ENCODE results near the gene RASA3.

GRCh38 chr13:114118511-114119123 is 13.8 kb downstream of the RASA3 start:
- TF ChIP-seq, protein P1, sequence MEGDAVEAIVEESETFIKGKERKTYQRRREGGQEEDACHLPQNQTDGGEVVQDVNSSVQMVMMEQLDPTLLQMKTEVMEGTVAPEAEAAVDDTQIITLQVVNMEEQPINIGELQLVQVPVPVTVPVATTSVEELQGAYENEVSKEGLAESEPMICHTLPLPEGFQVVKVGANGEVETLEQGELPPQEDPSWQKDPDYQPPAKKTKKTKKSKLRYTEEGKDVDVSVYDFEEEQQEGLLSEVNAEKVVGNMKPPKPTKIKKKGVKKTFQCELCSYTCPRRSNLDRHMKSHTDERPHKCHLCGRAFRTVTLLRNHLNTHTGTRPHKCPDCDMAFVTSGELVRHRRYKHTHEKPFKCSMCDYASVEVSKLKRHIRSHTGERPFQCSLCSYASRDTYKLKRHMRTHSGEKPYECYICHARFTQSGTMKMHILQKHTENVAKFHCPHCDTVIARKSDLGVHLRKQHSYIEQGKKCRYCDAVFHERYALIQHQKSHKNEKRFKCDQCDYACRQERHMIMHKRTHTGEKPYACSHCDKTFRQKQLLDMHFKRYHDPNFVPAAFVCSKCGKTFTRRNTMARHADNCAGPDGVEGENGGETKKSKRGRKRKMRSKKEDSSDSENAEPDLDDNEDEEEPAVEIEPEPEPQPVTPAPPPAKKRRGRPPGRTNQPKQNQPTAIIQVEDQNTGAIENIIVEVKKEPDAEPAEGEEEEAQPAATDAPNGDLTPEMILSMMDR (conservative IDR thresholded peaks at IDR 0.05), result no peak
- TF ChIP-seq EZH2 (IDR thresholded peaks at IDR 0.05; ENCODE audit: low read depth), result no peak
